ENCODE data around the gene ZNF567. TPM values are rescaled to one million over a fixed set of nuclear protein-coding genes. Genes with fewer than 3 reads are reported as not detected.

The ZNF567 gene
- total and polyA plus RNA-seq, 2 donors (not counting 1 experiment from before 2014, with no cell fraction given): 9.8 to 19.7 TPM

DNA sequence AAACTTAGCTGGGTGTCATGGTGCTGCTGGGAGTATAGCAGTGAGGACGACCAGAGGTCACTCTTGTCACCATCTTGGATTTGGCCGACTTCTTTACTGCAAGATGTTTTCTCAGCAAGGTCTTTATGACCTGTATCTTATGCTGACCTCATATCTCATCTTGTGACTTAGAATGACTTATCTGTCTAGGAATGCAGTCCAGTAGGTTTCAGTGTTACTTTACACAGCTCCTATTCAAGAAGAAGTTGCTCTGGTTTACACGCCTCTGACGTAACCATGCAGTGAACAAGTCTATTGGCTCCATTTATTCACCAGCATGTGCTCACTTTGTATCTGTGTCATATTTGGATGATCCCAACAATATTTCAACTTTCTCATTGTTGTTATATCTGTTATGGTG, 58.5 kb downstream of the ZNF567 start:
- CTCF ChIA-PET: no interaction called here
- no peaks in the 10 kb centered on the region for H3K4me1 ChIP-seq (ENCODE audit: control insufficient read depth in 2 of 2, insufficient read depth in 2 of 2, low read length in 2 of 2)
- no peaks in the 10 kb centered on the region for H3K79me2 ChIP-seq (ENCODE audit: control insufficient read depth, insufficient read depth, low read length)
- no peak overlapping the region for H3K9ac ChIP-seq (ENCODE audit: low read length)
- H3K4me2 ChIP-seq (replicated peaks; ENCODE audit: low read depth, low read length, poor library complexity, severe bottlenecking): no peak overlapping the region
- DNase-seq: no peak
- TF ChIP-seq, protein P1, sequence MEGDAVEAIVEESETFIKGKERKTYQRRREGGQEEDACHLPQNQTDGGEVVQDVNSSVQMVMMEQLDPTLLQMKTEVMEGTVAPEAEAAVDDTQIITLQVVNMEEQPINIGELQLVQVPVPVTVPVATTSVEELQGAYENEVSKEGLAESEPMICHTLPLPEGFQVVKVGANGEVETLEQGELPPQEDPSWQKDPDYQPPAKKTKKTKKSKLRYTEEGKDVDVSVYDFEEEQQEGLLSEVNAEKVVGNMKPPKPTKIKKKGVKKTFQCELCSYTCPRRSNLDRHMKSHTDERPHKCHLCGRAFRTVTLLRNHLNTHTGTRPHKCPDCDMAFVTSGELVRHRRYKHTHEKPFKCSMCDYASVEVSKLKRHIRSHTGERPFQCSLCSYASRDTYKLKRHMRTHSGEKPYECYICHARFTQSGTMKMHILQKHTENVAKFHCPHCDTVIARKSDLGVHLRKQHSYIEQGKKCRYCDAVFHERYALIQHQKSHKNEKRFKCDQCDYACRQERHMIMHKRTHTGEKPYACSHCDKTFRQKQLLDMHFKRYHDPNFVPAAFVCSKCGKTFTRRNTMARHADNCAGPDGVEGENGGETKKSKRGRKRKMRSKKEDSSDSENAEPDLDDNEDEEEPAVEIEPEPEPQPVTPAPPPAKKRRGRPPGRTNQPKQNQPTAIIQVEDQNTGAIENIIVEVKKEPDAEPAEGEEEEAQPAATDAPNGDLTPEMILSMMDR (IDR thresholded peaks at IDR 0.05): no peak
- no peak for TF ChIP-seq EZH2 (IDR thresholded peaks at IDR 0.05; ENCODE audit: borderline replicate concordance, insufficient read depth, low read depth, low read length, poor library complexity, severe bottlenecking)
- H3K27ac ChIP-seq (ENCODE audit: low read length in 2 of 2): no peak overlapping the region
- peaks cover 27 to 32% of the 10 kb centered on the region in 2 experiments for H3K36me3 ChIP-seq (replicated peaks in 1 of 2; ENCODE audit: control extremely low read depth in 1 of 2, control insufficient read depth in 1 of 2, extremely low read depth in 1 of 2, insufficient read depth in 2 of 2, low read length in 1 of 2)
- H3K27me3 ChIP-seq (replicated peaks in 1 of 4; ENCODE audit: control extremely low read depth in 1 of 4, control insufficient read depth in 3 of 4, insufficient read depth in 4 of 4, low read length in 3 of 4): no peaks in the 10 kb centered on the region
- intact Hi-C loops (cut with micrococcal nuclease): no loop called here
- Mint-ChIP-seq H3K9me3 (ENCODE audit: insufficient read depth) (peaks cover 31% of the 10 kb centered on the region), H3K4me1 (no peaks in the 10 kb centered on the region), H3K27me3 (no peaks in the 10 kb centered on the region), H3K4me3 (no peak overlapping the region), H3K27ac (no peak overlapping the region)
- no peak for ATAC-seq (ENCODE audit: low read depth)
- POLR2A ChIA-PET: no interaction called here
- H3K9me3 ChIP-seq (ENCODE audit: control extremely low read depth in 1 of 3, control insufficient read depth in 2 of 3, insufficient read depth in 1 of 3, low read length in 2 of 3): peaks cover 27 to 88% (median 69%) of the 10 kb centered on the region in 3 donors
- 93% methylated on average over 4 of the region's 4 CpGs for WGBS (ENCODE audit: insufficient coverage)
- no peak overlapping the region for H2AFZ ChIP-seq (ENCODE audit: insufficient read depth, low read depth, low read length, poor library complexity, severe bottlenecking)
- H4K20me1 ChIP-seq (ENCODE audit: control insufficient read depth, insufficient read depth, low read length, poor library complexity, severe bottlenecking): no peaks in the 10 kb centered on the region
- H3K4me3 ChIP-seq (ENCODE audit: control extremely low read depth in 1 of 5, extremely low read depth in 1 of 5, insufficient read depth in 1 of 5, low read depth in 2 of 5, low read length in 4 of 5): no peak overlapping the region

GRCh38 chr19:36747750-36748149, 60.3 kb downstream of the ZNF567 start:
- CTCF ChIA-PET: no interaction called here
- Histone ChIP-seq H4K20me1 (ENCODE audit: control insufficient read depth, insufficient read depth, low read length, poor library complexity, severe bottlenecking) (no peaks in the 10 kb centered on the region), H3K27me3 (replicated peaks in 1 of 4; ENCODE audit: control extremely low read depth in 1 of 4, control insufficient read depth in 3 of 4, insufficient read depth in 4 of 4, low read length in 3 of 4) (no peaks in the 10 kb centered on the region), H3K9ac (ENCODE audit: low read length) (no peak overlapping the region), H2AFZ (ENCODE audit: insufficient read depth, low read depth, low read length, poor library complexity, severe bottlenecking) (no peak overlapping the region), H3K27ac (ENCODE audit: low read length in 2 of 2) (no peak overlapping the region), H3K4me3 (ENCODE audit: control extremely low read depth in 1 of 5, extremely low read depth in 1 of 5, insufficient read depth in 1 of 5, low read depth in 2 of 5, low read length in 4 of 5) (no peak overlapping the region), H3K4me1 (ENCODE audit: control insufficient read depth in 2 of 2, insufficient read depth in 2 of 2, low read length in 2 of 2) (no peaks in the 10 kb centered on the region), H3K36me3 (replicated peaks in 1 of 2; ENCODE audit: control extremely low read depth in 1 of 2, control insufficient read depth in 1 of 2, extremely low read depth in 1 of 2, insufficient read depth in 2 of 2, low read length in 1 of 2) (peaks cover 32 to 40% of the 10 kb centered on the region in 2 experiments), H3K9me3 (ENCODE audit: control extremely low read depth in 1 of 3, control insufficient read depth in 2 of 3, insufficient read depth in 1 of 3, low read length in 2 of 3) (peaks cover 38 to 91% (median 67%) of the 10 kb centered on the region in 3 donors), H3K79me2 (ENCODE audit: control insufficient read depth, insufficient read depth, low read length) (no peaks in the 10 kb centered on the region), H3K4me2 (replicated peaks; ENCODE audit: low read depth, low read length, poor library complexity, severe bottlenecking) (no peak overlapping the region)
- Mint-ChIP-seq H3K9me3 (ENCODE audit: insufficient read depth) (peaks cover 33% of the 10 kb centered on the region), H3K4me3 (no peak overlapping the region), H3K27me3 (no peaks in the 10 kb centered on the region), H3K27ac (no peak overlapping the region), H3K4me1 (no peaks in the 10 kb centered on the region)
- no peak for DNase-seq
- TF ChIP-seq EZH2 (IDR thresholded peaks at IDR 0.05; ENCODE audit: borderline replicate concordance, insufficient read depth, low read depth, low read length, poor library complexity, severe bottlenecking): no peak
- TF ChIP-seq, protein P1 (IDR thresholded peaks at IDR 0.05): no peak
- POLR2A ChIA-PET: no interaction called here
- no peak for ATAC-seq (ENCODE audit: low read depth)
- intact Hi-C loops (cut with micrococcal nuclease): no loop called here
- WGBS (ENCODE audit: insufficient coverage): 100% methylated on average over 1 of the region's 10 CpGs
